ENCODE results near the gene RANBP1. TPM values are rescaled to one million over a fixed set of nuclear protein-coding genes. Genes with fewer than 3 reads are reported as not detected.

RANBP1 gene
- total and polyA plus RNA-seq, 2 of the 13 experiments (the other 11 are each of a cell fraction or from before 2014, with no cell fraction given), result 181 to 492 TPM

GRCh38 chr22:20079745-20080444 is 36.0 kb upstream of the RANBP1 start, which contains the start of gene DGCR8 (continued):
- TF ChIP-seq, protein P1, sequence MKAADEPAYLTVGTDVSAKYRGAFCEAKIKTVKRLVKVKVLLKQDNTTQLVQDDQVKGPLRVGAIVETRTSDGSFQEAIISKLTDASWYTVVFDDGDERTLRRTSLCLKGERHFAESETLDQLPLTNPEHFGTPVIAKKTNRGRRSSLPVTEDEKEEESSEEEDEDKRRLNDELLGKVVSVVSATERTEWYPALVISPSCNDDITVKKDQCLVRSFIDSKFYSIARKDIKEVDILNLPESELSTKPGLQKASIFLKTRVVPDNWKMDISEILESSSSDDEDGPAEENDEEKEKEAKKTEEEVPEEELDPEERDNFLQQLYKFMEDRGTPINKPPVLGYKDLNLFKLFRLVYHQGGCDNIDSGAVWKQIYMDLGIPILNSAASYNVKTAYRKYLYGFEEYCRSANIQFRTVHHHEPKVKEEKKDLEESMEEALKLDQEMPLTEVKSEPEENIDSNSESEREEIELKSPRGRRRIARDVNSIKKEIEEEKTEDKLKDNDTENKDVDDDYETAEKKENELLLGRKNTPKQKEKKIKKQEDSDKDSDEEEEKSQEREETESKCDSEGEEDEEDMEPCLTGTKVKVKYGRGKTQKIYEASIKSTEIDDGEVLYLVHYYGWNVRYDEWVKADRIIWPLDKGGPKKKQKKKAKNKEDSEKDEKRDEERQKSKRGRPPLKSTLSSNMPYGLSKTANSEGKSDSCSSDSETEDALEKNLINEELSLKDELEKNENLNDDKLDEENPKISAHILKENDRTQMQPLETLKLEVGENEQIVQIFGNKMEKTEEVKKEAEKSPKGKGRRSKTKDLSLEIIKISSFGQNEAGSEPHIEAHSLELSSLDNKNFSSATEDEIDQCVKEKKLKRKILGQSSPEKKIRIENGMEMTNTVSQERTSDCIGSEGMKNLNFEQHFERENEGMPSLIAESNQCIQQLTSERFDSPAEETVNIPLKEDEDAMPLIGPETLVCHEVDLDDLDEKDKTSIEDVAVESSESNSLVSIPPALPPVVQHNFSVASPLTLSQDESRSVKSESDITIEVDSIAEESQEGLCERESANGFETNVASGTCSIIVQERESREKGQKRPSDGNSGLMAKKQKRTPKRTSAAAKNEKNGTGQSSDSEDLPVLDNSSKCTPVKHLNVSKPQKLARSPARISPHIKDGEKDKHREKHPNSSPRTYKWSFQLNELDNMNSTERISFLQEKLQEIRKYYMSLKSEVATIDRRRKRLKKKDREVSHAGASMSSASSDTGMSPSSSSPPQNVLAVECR (CRISPR knock-in tag; IDR thresholded peaks at IDR 0.05; ENCODE audit: borderline replicate concordance), result peak; percentile 82
- TF ChIP-seq ZNF33B (CRISPR knock-in tag; IDR thresholded peaks at IDR 0.05) (no peak), ZNF670 (CRISPR knock-in tag; IDR thresholded peaks at IDR 0.05; ENCODE audit: borderline replicate concordance) (no peak; the same call in 1 of the 2 replicates), NONO (IDR thresholded peaks at IDR 0.05) (no peak), NONO (CRISPR knock-in tag; conservative IDR thresholded peaks at IDR 0.05) (peak; percentile 88), FOSL2 (CRISPR knock-in tag; IDR thresholded peaks at IDR 0.05) (peak; percentile 53), NFATC3 (CRISPR knock-in tag; IDR thresholded peaks at IDR 0.05) (no peak), ZNF768 (CRISPR knock-in tag; IDR thresholded peaks at IDR 0.05) (peak; percentile 74; the same call in 1 of the 2 replicates), ZNF761 (CRISPR knock-in tag; conservative IDR thresholded peaks at IDR 0.05) (0 out of 2 replicates have a peak, but pooled peaks have one; percentile 59), GTF2F1 (IDR thresholded peaks at IDR 0.05; ENCODE audit: low read length) (no peak), NR2F2 (IDR thresholded peaks at IDR 0.05; ENCODE audit: borderline replicate concordance, low read depth) (no peak), DR1 (CRISPR knock-in tag; IDR thresholded peaks at IDR 0.05) (peak; percentile 86), SETDB1 (CRISPR knock-in tag; IDR thresholded peaks at IDR 0.05; ENCODE audit: borderline replicate concordance) (no peak), ZNF383 (CRISPR knock-in tag; IDR thresholded peaks at IDR 0.05; ENCODE audit: borderline replicate concordance) (no peak), ZNF781 (CRISPR knock-in tag; IDR thresholded peaks at IDR 0.05; ENCODE audit: borderline replicate concordance, not compliant biosample characterization) (peak; percentile 48), HES4 (CRISPR knock-in tag; IDR thresholded peaks at IDR 0.05; ENCODE audit: borderline replicate concordance) (peak; percentile 71; the same call in 1 of the 2 replicates), EZH2 (conservative IDR thresholded peaks at IDR 0.05; ENCODE audit: low read depth, low read length) (no peak)
- TF ChIP-seq, protein P2, sequence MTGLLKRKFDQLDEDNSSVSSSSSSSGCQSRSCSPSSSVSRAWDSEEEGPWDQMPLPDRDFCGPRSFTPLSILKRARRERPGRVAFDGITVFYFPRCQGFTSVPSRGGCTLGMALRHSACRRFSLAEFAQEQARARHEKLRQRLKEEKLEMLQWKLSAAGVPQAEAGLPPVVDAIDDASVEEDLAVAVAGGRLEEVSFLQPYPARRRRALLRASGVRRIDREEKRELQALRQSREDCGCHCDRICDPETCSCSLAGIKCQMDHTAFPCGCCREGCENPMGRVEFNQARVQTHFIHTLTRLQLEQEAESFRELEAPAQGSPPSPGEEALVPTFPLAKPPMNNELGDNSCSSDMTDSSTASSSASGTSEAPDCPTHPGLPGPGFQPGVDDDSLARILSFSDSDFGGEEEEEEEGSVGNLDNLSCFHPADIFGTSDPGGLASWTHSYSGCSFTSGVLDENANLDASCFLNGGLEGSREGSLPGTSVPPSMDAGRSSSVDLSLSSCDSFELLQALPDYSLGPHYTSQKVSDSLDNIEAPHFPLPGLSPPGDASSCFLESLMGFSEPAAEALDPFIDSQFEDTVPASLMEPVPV (CRISPR knock-in tag; IDR thresholded peaks at IDR 0.05), result peak; percentile 75
- TF ChIP-seq, protein P3, sequence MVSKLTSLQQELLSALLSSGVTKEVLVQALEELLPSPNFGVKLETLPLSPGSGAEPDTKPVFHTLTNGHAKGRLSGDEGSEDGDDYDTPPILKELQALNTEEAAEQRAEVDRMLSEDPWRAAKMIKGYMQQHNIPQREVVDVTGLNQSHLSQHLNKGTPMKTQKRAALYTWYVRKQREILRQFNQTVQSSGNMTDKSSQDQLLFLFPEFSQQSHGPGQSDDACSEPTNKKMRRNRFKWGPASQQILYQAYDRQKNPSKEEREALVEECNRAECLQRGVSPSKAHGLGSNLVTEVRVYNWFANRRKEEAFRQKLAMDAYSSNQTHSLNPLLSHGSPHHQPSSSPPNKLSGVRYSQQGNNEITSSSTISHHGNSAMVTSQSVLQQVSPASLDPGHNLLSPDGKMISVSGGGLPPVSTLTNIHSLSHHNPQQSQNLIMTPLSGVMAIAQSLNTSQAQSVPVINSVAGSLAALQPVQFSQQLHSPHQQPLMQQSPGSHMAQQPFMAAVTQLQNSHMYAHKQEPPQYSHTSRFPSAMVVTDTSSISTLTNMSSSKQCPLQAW (CRISPR knock-in tag; IDR thresholded peaks at IDR 0.05), result peak; percentile 59
- TF ChIP-seq, protein P4, sequence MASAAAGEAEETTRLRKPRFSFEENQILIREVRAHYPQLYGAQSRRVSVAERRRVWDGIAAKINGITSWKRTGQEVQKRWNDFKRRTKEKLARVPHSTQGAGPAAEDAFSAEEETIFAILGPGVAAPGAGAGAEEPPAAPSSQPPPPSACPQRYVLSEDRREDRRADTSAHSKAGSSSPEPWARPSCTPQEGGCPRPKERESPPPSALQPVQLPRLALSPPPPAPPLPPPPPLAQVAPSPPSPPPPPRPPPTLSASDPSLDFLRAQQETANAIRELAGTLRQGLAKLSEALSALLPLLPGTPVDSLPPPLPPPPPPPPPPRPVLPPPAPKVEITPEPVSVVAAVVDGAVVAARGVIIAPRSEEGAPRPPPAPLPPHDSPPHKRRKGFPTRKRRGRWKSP (CRISPR knock-in tag; IDR thresholded peaks at IDR 0.05), result peak; percentile 71; the same call in 1 of the 2 replicates
- TF ChIP-seq, protein P5, sequence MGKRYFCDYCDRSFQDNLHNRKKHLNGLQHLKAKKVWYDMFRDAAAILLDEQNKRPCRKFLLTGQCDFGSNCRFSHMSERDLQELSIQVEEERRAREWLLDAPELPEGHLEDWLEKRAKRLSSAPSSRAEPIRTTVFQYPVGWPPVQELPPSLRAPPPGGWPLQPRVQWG (CRISPR knock-in tag; IDR thresholded peaks at IDR 0.05; ENCODE audit: borderline replicate concordance, low read depth), result no peak
